H9 (cell line): ENCODE results near the gene TENM4. TPM values are rescaled to one million over a fixed set of nuclear protein-coding genes. Genes with fewer than 3 reads are reported as not detected.

Experiments used
- DNase-seq: peaks from one replicate; pipeline ENCODE4 v3.0.0-alpha.2; 2017
- H2AFZ ChIP-seq: one replicate; pipeline ENCODE4 v1.6.1; 2013; ENCODE audit warnings: mild to moderate bottlenecking, low read length, control low read depth, moderate library complexity
- H2AK5ac ChIP-seq: 2 replicates; pipeline ENCODE4 v1.6.1; 2013; ENCODE audit warnings: low read length, control low read depth, mixed read lengths; ENCODE audit not compliant: insufficient read length
- H2BK120ac ChIP-seq: one replicate; pipeline ENCODE4 v1.6.1; 2013; ENCODE audit warnings: low read depth, mild to moderate bottlenecking, low read length, control low read depth, inconsistent platforms; ENCODE audit not compliant: poor library complexity, severe bottlenecking
- H2BK12ac ChIP-seq: 2 replicates; pipeline ENCODE4 v1.6.1; 2013; ENCODE audit warnings: low read length, control low read depth, mixed read lengths, low read depth; ENCODE audit not compliant: insufficient read length
- H2BK15ac ChIP-seq: 2 replicates; pipeline ENCODE4 v1.6.1; 2013; ENCODE audit warnings: low read depth, low read length, control low read depth
- H2BK20ac ChIP-seq: one replicate; pipeline ENCODE4 v1.6.1; 2013; ENCODE audit warnings: low read depth, mild to moderate bottlenecking, low read length, control low read depth, inconsistent platforms; ENCODE audit not compliant: poor library complexity, severe bottlenecking
- H2BK5ac ChIP-seq: 2 replicates; pipeline ENCODE4 v1.6.1; 2013; ENCODE audit warnings: low read length, control low read depth, mixed read lengths; ENCODE audit not compliant: insufficient read length
- H3K14ac ChIP-seq: 2 replicates; pipeline ENCODE4 v1.6.1; 2013; ENCODE audit warnings: low read length, control low read depth; ENCODE audit not compliant: insufficient read depth
- H3K18ac ChIP-seq: 2 replicates; pipeline ENCODE4 v1.6.1; 2013; ENCODE audit warnings: low read depth, mild to moderate bottlenecking, mixed read lengths, low read length, control low read depth; ENCODE audit not compliant: insufficient read length
- H3K23ac ChIP-seq: 2 replicates; pipeline ENCODE4 v1.6.1; 2013; ENCODE audit warnings: low read length, control low read depth, mixed read lengths, low read depth; ENCODE audit not compliant: insufficient read length
- H3K23me2 ChIP-seq: 2 replicates; pipeline ENCODE4 v1.6.1; 2013; ENCODE audit warnings: low read depth, mild to moderate bottlenecking, mixed read lengths, low read length, control low read depth; ENCODE audit not compliant: insufficient read length, poor library complexity, severe bottlenecking
- H3K27ac ChIP-seq: 2 replicates; pipeline ENCODE4 v1.5.1; 2013; ENCODE audit warnings: low read length, control low read depth, mixed read lengths, low read depth; ENCODE audit not compliant: insufficient read length
- H3K27me3 ChIP-seq: 2 replicates; pipeline ENCODE4 v1.6.1; 2013; ENCODE audit warnings: low read length, control low read depth, inconsistent platforms; ENCODE audit not compliant: insufficient read depth
- H3K4ac ChIP-seq: 2 replicates; pipeline ENCODE4 v1.6.1; 2013; ENCODE audit warnings: low read depth, mild to moderate bottlenecking, control low read depth, inconsistent platforms, low read length, moderate library complexity
- H3K4me1 ChIP-seq: 2 replicates; pipeline ENCODE4 v1.6.1; 2013; ENCODE audit warnings: low read length, control low read depth, inconsistent platforms; ENCODE audit not compliant: insufficient read depth
- H3K4me2 ChIP-seq: 2 replicates; pipeline ENCODE4 v1.6.1; 2013; ENCODE audit warnings: low read length, control low read depth, mixed read lengths; ENCODE audit not compliant: insufficient read length, insufficient read depth
- H3K56ac ChIP-seq: 2 replicates; pipeline ENCODE4 v1.6.1; 2013; ENCODE audit warnings: low read depth, mild to moderate bottlenecking, mixed read lengths, low read length, control low read depth; ENCODE audit not compliant: insufficient read length
- H3K79me1 ChIP-seq: 2 replicates; pipeline ENCODE4 v1.6.1; 2013; ENCODE audit warnings: low read depth, mild to moderate bottlenecking, moderate library complexity, low read length, control low read depth, inconsistent platforms; ENCODE audit not compliant: insufficient read depth, poor library complexity, severe bottlenecking
- H3K79me2 ChIP-seq: 2 replicates; pipeline ENCODE4 v1.6.1; 2013; ENCODE audit warnings: low read length, control low read depth, inconsistent platforms; ENCODE audit not compliant: insufficient read depth
- H3K9ac ChIP-seq: 2 replicates; pipeline ENCODE4 v1.6.1; 2013; ENCODE audit warnings: low read length, control low read depth, mixed read lengths; ENCODE audit not compliant: insufficient read length; ENCODE audit errors: extremely low read depth
- H3K9me3 ChIP-seq: one replicate; pipeline ENCODE4 v1.6.1; 2013; ENCODE audit warnings: low read depth, low read length, inconsistent platforms; ENCODE audit not compliant: control insufficient read depth
- H3T11ph ChIP-seq: one replicate; pipeline ENCODE4 v1.6.1; 2013; ENCODE audit warnings: mild to moderate bottlenecking, low read length, control low read depth, inconsistent platforms
- H4K20me1 ChIP-seq: one replicate; pipeline ENCODE4 v1.6.1; 2013; ENCODE audit not compliant: control insufficient read depth, insufficient read length, insufficient read depth
- H4K5ac ChIP-seq: 2 replicates; pipeline ENCODE4 v1.6.1; 2013; ENCODE audit warnings: low read depth, mild to moderate bottlenecking, mixed read lengths, low read length, control low read depth; ENCODE audit not compliant: insufficient read length
- H4K8ac ChIP-seq: replicated peaks from 2 replicates; pipeline ENCODE4 v1.6.1; 2013; ENCODE audit warnings: low read length, control low read depth, mixed read lengths, low read depth; ENCODE audit not compliant: insufficient read length
- H4K91ac ChIP-seq: 2 replicates; pipeline ENCODE4 v1.6.1; 2013; ENCODE audit warnings: low read depth, mild to moderate bottlenecking, moderate library complexity, mixed read lengths, low read length, control low read depth; ENCODE audit not compliant: insufficient read length
- H3K27ac Mint-ChIP-seq, 3 experiments: 2 replicates in 2 of 3; 3 replicates in 1 of 3; pipeline ENCODE4 v1.8.0; 2020 to 2021; ENCODE audit warnings: mixed read lengths in 3 of 3, mild to moderate bottlenecking in 1 of 3, moderate library complexity in 1 of 3
- H3K27me3 Mint-ChIP-seq: 2 replicates; pipeline ENCODE4 v1.8.0; 2021; ENCODE audit warnings: low read depth, mild to moderate bottlenecking, moderate library complexity, mixed read lengths
- H3K36me3 Mint-ChIP-seq, 3 experiments: 2 replicates in 2 of 3; 3 replicates in 1 of 3; pipeline ENCODE4 v1.8.0; 2020 to 2021; ENCODE audit warnings: low read depth in 3 of 3, mixed read lengths in 3 of 3; ENCODE audit not compliant: insufficient read depth in 1 of 3
- H3K4me1 Mint-ChIP-seq, 2 experiments: 2 replicates each; pipeline ENCODE4 v1.8.0; 2020; ENCODE audit warnings: mixed read lengths in 2 of 2
- H3K4me3 Mint-ChIP-seq, 2 experiments: 2 replicates in 1 of 2; 3 replicates in 1 of 2; pipeline ENCODE4 v1.8.0; 2020 to 2021; ENCODE audit warnings: mild to moderate bottlenecking in 2 of 2, mixed read lengths in 2 of 2, moderate library complexity in 1 of 2
- H3K9me3 Mint-ChIP-seq, 2 experiments: 2 replicates in 1 of 2; 3 replicates in 1 of 2; pipeline ENCODE4 v1.8.0; 2020; ENCODE audit warnings: mild to moderate bottlenecking in 2 of 2, mixed read lengths in 2 of 2, moderate library complexity in 1 of 2
- WGBS: extraction: QIAGEN DNeasy Blood & Tissue Kit; methylation state at CpG from one replicate; pipeline ENCODE4 v1.1.7; 2013; ENCODE audit warnings: missing lambda C conversion rate, low lambda C conversion rate, mixed read lengths; ENCODE audit not compliant: insufficient read length; ENCODE audit errors: extremely low coverage; 5-methylcytosine and 5-hydroxymethylcytosine counted together
- total RNA-seq: library from RNA; stranded (reverse); gene quantifications from 2 replicates; pipeline ENCODE4 v1.2.1, GENCODE V29; 2021
- TF ChIP-seq, protein P1 (sequence below): fragments of 200-600 bp; sonication (generic); conservative IDR thresholded peaks from 3 replicates; pipeline ENCODE4 v1.8.0; 2021; ENCODE audit warnings: antibody characterized with exemption, mild to moderate bottlenecking

Gene TENM4
- total RNA-seq, 1 experiment from 2014 or later: 4.6 TPM

- H2BK5ac ChIP-seq: no peak overlapping the region
- no peak overlapping the region for H4K8ac ChIP-seq
- no peak overlapping the region for H2BK120ac ChIP-seq
- no peaks in the 10 kb centered on the region for H3K79me2 ChIP-seq
- H4K20me1 ChIP-seq: no peaks in the 10 kb centered on the region
- peak; percentile 68 for DNase-seq
- no peak overlapping the region for H3K18ac ChIP-seq
- no peak overlapping the region for H3K27ac ChIP-seq
- peaks cover 3% of the 10 kb centered on the region in 2 experiments; a peak in 2 of 4 replicates for H3K4me1 Mint-ChIP-seq
- H3K9me3 Mint-ChIP-seq: no peaks in the 10 kb centered on the region
- H3K4me2 ChIP-seq: no peak overlapping the region
- no peak overlapping the region for H3K14ac ChIP-seq
- H3K23me2 ChIP-seq: no peaks in the 10 kb centered on the region
- no peak overlapping the region for H2AK5ac ChIP-seq
- H3K79me1 ChIP-seq: no peaks in the 10 kb centered on the region
- H3K4me1 ChIP-seq: no peaks in the 10 kb centered on the region
- H2AFZ ChIP-seq: no peak overlapping the region
- no peaks in the 10 kb centered on the region for H3K27me3 ChIP-seq
- no peak overlapping the region for H4K91ac ChIP-seq
- H3K27ac Mint-ChIP-seq: no peak overlapping the region; a peak in 1 of 7 replicates
- no CpG with 5 or more reads among the region's 4 CpGs for WGBS
- H3K27me3 Mint-ChIP-seq: no peaks in the 10 kb centered on the region
- no peak overlapping the region for H2BK12ac ChIP-seq
- no peaks in the 10 kb centered on the region for H3K36me3 Mint-ChIP-seq
- TF ChIP-seq, protein P1, sequence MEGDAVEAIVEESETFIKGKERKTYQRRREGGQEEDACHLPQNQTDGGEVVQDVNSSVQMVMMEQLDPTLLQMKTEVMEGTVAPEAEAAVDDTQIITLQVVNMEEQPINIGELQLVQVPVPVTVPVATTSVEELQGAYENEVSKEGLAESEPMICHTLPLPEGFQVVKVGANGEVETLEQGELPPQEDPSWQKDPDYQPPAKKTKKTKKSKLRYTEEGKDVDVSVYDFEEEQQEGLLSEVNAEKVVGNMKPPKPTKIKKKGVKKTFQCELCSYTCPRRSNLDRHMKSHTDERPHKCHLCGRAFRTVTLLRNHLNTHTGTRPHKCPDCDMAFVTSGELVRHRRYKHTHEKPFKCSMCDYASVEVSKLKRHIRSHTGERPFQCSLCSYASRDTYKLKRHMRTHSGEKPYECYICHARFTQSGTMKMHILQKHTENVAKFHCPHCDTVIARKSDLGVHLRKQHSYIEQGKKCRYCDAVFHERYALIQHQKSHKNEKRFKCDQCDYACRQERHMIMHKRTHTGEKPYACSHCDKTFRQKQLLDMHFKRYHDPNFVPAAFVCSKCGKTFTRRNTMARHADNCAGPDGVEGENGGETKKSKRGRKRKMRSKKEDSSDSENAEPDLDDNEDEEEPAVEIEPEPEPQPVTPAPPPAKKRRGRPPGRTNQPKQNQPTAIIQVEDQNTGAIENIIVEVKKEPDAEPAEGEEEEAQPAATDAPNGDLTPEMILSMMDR: peak; percentile 93
- no peak overlapping the region for H3K56ac ChIP-seq
- H4K5ac ChIP-seq: no peak overlapping the region
- H3T11ph ChIP-seq: no peak overlapping the region
- H2BK20ac ChIP-seq: no peak overlapping the region
- no peak overlapping the region for H3K23ac ChIP-seq
- no peak overlapping the region for H3K9ac ChIP-seq
- no peaks in the 10 kb centered on the region for H3K9me3 ChIP-seq
- H2BK15ac ChIP-seq: no peak overlapping the region
- H3K4me3 Mint-ChIP-seq: no peak overlapping the region
- H3K4ac ChIP-seq: no peak overlapping the region
These were observed 40.0 kb downstream of the TENM4 start for GRCh38 chr11:79400717-79401330.
